Psoas muscle (tissue), 8 donors: ENCODE measurements around the gene CDC42SE2. TPM values are rescaled to one million over a fixed set of nuclear protein-coding genes. Genes with fewer than 3 reads are reported as not detected.
A peak's percentile ranks its signal among the peaks of the same experiment; 100 is the strongest.

ENCODE experiments used
- ATAC-seq, 4 donors: fragments of 200-7000 bp; cut with Tn5 transposase; one replicate each; pipeline ENCODE4 v1.9.1; 2020; ENCODE audit warnings: moderate library complexity in 3 of 4, mild to moderate bottlenecking in 2 of 4
- DNase-seq, 2 donors: peaks; one replicate each; pipeline ENCODE4 v3.0.0-alpha.2; 2020
- H3K27ac ChIP-seq: fragments of 200-600 bp; one replicate; pipeline ENCODE4 v1.8.0; 2022
- H3K27me3 ChIP-seq, 3 donors: fragments of 200-600 bp in 1 of 3; one replicate each; pipeline versions ENCODE4 v1.6.1 to v1.8.0; 2013 to 2022; ENCODE audit warnings: low read length in 2 of 3, mild to moderate bottlenecking in 2 of 3, moderate library complexity in 1 of 3; ENCODE audit not compliant: insufficient read depth in 3 of 3
- H3K36me3 ChIP-seq, 2 donors: fragments of 200-600 bp in 1 of 2; one replicate each; pipeline versions ENCODE4 v1.6.1 to v1.8.0; 2013 to 2022; ENCODE audit warnings: low read depth in 1 of 2, mild to moderate bottlenecking in 1 of 2, moderate library complexity in 1 of 2; ENCODE audit not compliant: insufficient read depth in 1 of 2
- H3K4me1 ChIP-seq: fragments of 200-600 bp; one replicate; pipeline ENCODE4 v1.8.0; 2022
- H3K4me3 ChIP-seq: fragments of 200-600 bp; one replicate; pipeline ENCODE4 v1.8.0; 2022; ENCODE audit warnings: mild to moderate bottlenecking
- H3K9me3 ChIP-seq: fragments of 200-600 bp; one replicate; pipeline ENCODE4 v1.8.0; 2022
- CTCF ChIP-seq: fragments of 200-600 bp; IDR thresholded peaks from one replicate; pipeline ENCODE4 v1.8.0; 2022; ENCODE audit warnings: antibody characterized with exemption
- WGBS, 3 donors: extraction: QIAGEN DNeasy Blood & Tissue Kit; methylation state at CpG; one replicate each; pipeline versions ENCODE4 v1.1.6 to v1.1.7; 2013; 5-methylcytosine and 5-hydroxymethylcytosine counted together
- intact Hi-C, 2 donors: fragments of 100-400 bp; cut with DNase I; formaldehyde crosslinking; loops; one replicate each; pipeline versions ENCODE4 v1.11.0 to v1.14.2; 2022
- polyA plus RNA-seq, 3 donors: library from polyadenylated mRNA; stranded (reverse); fragments of 200-250 nt; gene quantifications; one replicate each; pipeline ENCODE4 v1.2.3, GENCODE V29; 2013
- total RNA-seq, 4 donors: library from RNA; stranded (reverse); fragmentation: NEBNext Ultra II Directional in 2 of 4; extraction: Animal tissue kit (Norgen Biotek cat#: 25700) in 2 of 4; gene quantifications; one replicate each; pipeline versions ENCODE4 v1.2.1 to v1.2.4, GENCODE V29; 2021 to 2023
- donor health status: healthy with polysubstance abuse.
- donor health status: DM: no; HTN: no; CAD: no; lungs with moderate emphysema.
- donor health status: Bipolar disorder and iron deficiency.
- donor health status: healthy.
- donor health status: DM: yes; HTN: yes; CAD: no.
- donor health status: DM: no; HTN: no; CAD: no.
- donor health status: DM: no; HTN: no; CAD: no.
- donor health status: DM: yes; HTN: yes; CAD: no.

Gene CDC42SE2
- total and polyA plus RNA-seq, 7 donors: 8.5 to 39.2 (median 10.5) TPM

GRCh38 chr5:131261483-131261882, 2.4 kb upstream of the CDC42SE2 start:
- intact Hi-C loops: loop anchor here (5.0 to 10.0 kb wide), 2 partner anchors 89 to 153 kb away; partner anchors contain the start of gene LYRM7 (in 1 of the 2)
- no peaks in the 10 kb centered on the region for H3K36me3 ChIP-seq
- DNase-seq: no peak
- ATAC-seq: no peak
- H3K9me3 ChIP-seq: no peaks in the 10 kb centered on the region
- H3K27me3 ChIP-seq: no peaks in the 10 kb centered on the region
- WGBS, 3 donors: 93 to 94% (median 93%) methylated on average over 6 of the region's 6 CpGs
- H3K27ac ChIP-seq: no peak overlapping the region
- TF ChIP-seq CTCF: no peak
- peaks cover 26% of the 10 kb centered on the region for H3K4me1 ChIP-seq
- H3K4me3 ChIP-seq: no peak overlapping the region

- peak overlapping the region; percentile 88 for H3K27ac ChIP-seq
- intact Hi-C loops: loop anchor here (2.0 to 10.0 kb wide), 3 partner anchors 91 to 152 kb away; partner anchors contain the start of gene LYRM7 (in 2 of the 2)
- TF ChIP-seq CTCF: no peak
- peaks cover 26% of the 10 kb centered on the region for H3K4me1 ChIP-seq
- WGBS, 3 donors: 21 to 27% (median 23%) methylated on average over 10 of the region's 10 CpGs
- H3K36me3 ChIP-seq: no peaks in the 10 kb centered on the region
- H3K9me3 ChIP-seq: no peaks in the 10 kb centered on the region
- ATAC-seq: peak in 1 of 4 donors; percentile 2
- H3K27me3 ChIP-seq: no peaks in the 10 kb centered on the region
- H3K4me3 ChIP-seq: peak overlapping the region; percentile 99
- no peak for DNase-seq
These were observed 806 bp upstream of the CDC42SE2 start for GRCh38 chr5:131262953-131263541.

GRCh38 chr5:131264451-131265099, 722 bp downstream of the CDC42SE2 start:
- Histone ChIP-seq H3K36me3 (no peaks in the 10 kb centered on the region), H3K9me3 (no peaks in the 10 kb centered on the region), H3K27me3 (no peaks in the 10 kb centered on the region), H3K4me3 (peak overlapping the region; percentile 99), H3K4me1 (peaks cover 32% of the 10 kb centered on the region), H3K27ac (peak overlapping the region; percentile 88)
- peak; percentile 20 to 53 for DNase-seq
- no peak for TF ChIP-seq CTCF
- intact Hi-C loops: loop anchor here (5.0 to 10.0 kb wide), 2 partner anchors 92 to 150 kb away; partner anchors contain the start of gene LYRM7 (in 1 of the 2)
- 1 to 2% (median 1%) methylated on average over 34 of the region's 34 CpGs for WGBS, 3 donors
- ATAC-seq: peak; percentile 13 to 56 (median 31)

GRCh38 chr5:131265311-131265803, 1.5 kb downstream of the CDC42SE2 start:
- H3K4me3 ChIP-seq: peak overlapping the region; percentile 99
- no peaks in the 10 kb centered on the region for H3K27me3 ChIP-seq
- H3K36me3 ChIP-seq: no peaks in the 10 kb centered on the region
- intact Hi-C loops: loop anchor here in 1 of 2 donors (10.0 kb wide), 1 partner anchor 149 kb away; no protein-coding TSS in a partner anchor
- H3K27ac ChIP-seq: peak overlapping the region; percentile 88
- DNase-seq: no peak
- H3K9me3 ChIP-seq: no peaks in the 10 kb centered on the region
- WGBS, 3 donors: 28 to 47% (median 34%) methylated on average over 2 of the region's 2 CpGs
- peak; percentile 28 for TF ChIP-seq CTCF
- ATAC-seq: no peak
- peaks cover 35% of the 10 kb centered on the region for H3K4me1 ChIP-seq
